ENCODE data around the gene MTCH2.

GRCh38 chr11:47592970-47593369 is 49.4 kb downstream of the MTCH2 start:
- TF ChIP-seq CTCF (IDR thresholded peaks at IDR 0.05) (no peak), REST (IDR thresholded peaks at IDR 0.05; ENCODE audit: insufficient read depth in 1 of 2, low read depth in 2 of 2, low read length in 1 of 2) (no peak), TCF7L2 (IDR thresholded peaks at IDR 0.05; ENCODE audit: low read depth, low read length) (no peak), POLR2AphosphoS5 (IDR thresholded peaks at IDR 0.05; ENCODE audit: low read depth, low read length) (no peak), SIN3A (IDR thresholded peaks at IDR 0.05; ENCODE audit: borderline replicate concordance, insufficient read depth, low read depth, low read length) (no peak)

Measured in Panc1 (cell line).